ENCODE results near the gene CCT8L2. TPM values are rescaled to one million over a fixed set of nuclear protein-coding genes. Genes with fewer than 3 reads are reported as not detected.

The CCT8L2 gene, protein sequence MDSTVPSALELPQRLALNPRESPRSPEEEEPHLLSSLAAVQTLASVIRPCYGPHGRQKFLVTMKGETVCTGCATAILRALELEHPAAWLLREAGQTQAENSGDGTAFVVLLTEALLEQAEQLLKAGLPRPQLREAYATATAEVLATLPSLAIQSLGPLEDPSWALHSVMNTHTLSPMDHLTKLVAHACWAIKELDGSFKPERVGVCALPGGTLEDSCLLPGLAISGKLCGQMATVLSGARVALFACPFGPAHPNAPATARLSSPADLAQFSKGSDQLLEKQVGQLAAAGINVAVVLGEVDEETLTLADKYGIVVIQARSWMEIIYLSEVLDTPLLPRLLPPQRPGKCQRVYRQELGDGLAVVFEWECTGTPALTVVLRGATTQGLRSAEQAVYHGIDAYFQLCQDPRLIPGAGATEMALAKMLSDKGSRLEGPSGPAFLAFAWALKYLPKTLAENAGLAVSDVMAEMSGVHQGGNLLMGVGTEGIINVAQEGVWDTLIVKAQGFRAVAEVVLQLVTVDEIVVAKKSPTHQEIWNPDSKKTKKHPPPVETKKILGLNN
- not detected in 2 replicates for total RNA-seq

DNA sequence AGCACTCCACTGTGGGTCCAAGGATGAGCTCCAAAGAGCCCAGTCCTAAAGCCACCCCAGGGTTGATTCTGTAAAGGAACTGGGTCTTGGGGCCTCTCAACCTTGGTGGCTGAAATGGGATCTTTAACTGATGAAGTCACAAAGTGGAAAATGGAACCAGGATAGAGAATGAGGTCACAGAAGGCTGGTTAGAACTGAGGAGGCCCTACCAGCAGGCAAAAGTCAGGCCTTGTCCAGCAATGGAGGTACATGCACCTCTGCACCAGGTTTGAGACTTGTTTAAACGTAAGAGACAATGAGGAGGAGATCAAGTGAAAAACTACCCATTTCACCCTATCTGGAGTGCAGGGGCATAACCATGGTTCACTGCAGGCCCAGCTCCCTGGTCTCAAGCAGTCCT is at the start of gene CCT8L2:
Gene CCT8L2, minus strand, starts transcription at position 101 of the 400 bp plus-strand sequence. CDS start 260 bp downstream, outside the sequence.

Other genes with a start within 250 kb of the CCT8L2 start
- not detected in 2 replicates for gene XKR3, start 232.6 kb upstream of the CCT8L2 start, total RNA-seq

All from placental epithelial cell (primary cell).